ENCODE results near the gene GSTA2.

- no peak for TF ChIP-seq PBX3 (IDR thresholded peaks at IDR 0.05)
- no peak for TF ChIP-seq CTCF (IDR thresholded peaks at IDR 0.05)
- no peak for TF ChIP-seq SIN3A (IDR thresholded peaks at IDR 0.05; ENCODE audit: borderline replicate concordance, low read depth, low read length)
- no peak for TF ChIP-seq GABPA (IDR thresholded peaks at IDR 0.05; ENCODE audit: low read depth)
- no peak for TF ChIP-seq MAX (IDR thresholded peaks at IDR 0.05; ENCODE audit: low read depth)
- no peak for TF ChIP-seq RAD21 (IDR thresholded peaks at IDR 0.05; ENCODE audit: low read length)
- no peak for TF ChIP-seq POLR2AphosphoS5 (IDR thresholded peaks at IDR 0.05; ENCODE audit: low read depth, low read length)
- TF ChIP-seq TAF1 (IDR thresholded peaks at IDR 0.05; ENCODE audit: borderline replicate concordance, low read depth, low read length) = no peak
- no peak for TF ChIP-seq IRF3 (IDR thresholded peaks at IDR 0.05; ENCODE audit: low read depth, low read length)
- no peak for TF ChIP-seq ZBTB33 (IDR thresholded peaks at IDR 0.05; ENCODE audit: borderline replicate concordance, low read depth)
- TF ChIP-seq USF2 (IDR thresholded peaks at IDR 0.05; ENCODE audit: borderline replicate concordance, low read depth, low read length) = no peak
- no peak for TF ChIP-seq EZH2phosphoT487 (IDR thresholded peaks at IDR 0.05; ENCODE audit: borderline replicate concordance, low read depth)
Observed at GRCh38 chr6:52752310-52752709, 11.0 kb downstream of the GSTA2 start.
